ENCODE results near the gene THAP11. TPM values are rescaled to one million over a fixed set of nuclear protein-coding genes. Genes with fewer than 3 reads are reported as not detected.

Gene THAP11
- total RNA-seq (10 to 100 TPM; 20.6 to 41.3 (median 26.9) TPM), polyA plus RNA-seq (10 to 100 TPM in 1 of 2 donors, 1 to 10 TPM in 1; 6.0 to 23.5 TPM)
- long read RNA-seq, donor 1, transcript THAP11-201 (1 exons, 2,114 nt): major isoform, 147 of 148 reads
- long read RNA-seq, donor 1, partial matches to known transcripts: 0 of 148 reads
- long read RNA-seq, donor 1, other reads (novel, unspliced or antisense): 1 of 148 reads
- long read RNA-seq, donor 2, transcript THAP11-201 (1 exons, 2,114 nt): major isoform, 112 of 113 reads
- long read RNA-seq, donor 2, partial matches to known transcripts: 0 of 113 reads
- long read RNA-seq, donor 2, other reads (novel, unspliced or antisense): 1 of 113 reads
- long read RNA-seq, donor 3, transcript THAP11-201 (1 exons, 2,114 nt): major isoform, 42 of 42 reads
- long read RNA-seq, donor 3, partial matches to known transcripts: 0 of 42 reads
- long read RNA-seq, donor 3, other reads (novel, unspliced or antisense): 0 of 42 reads

GRCh38 chr16:67841816-67842508, at the start of gene THAP11:
TSS of gene THAP11 (plus strand) at chr16:67842320. CDS start at chr16:67842555, 235 bp downstream.
- Histone ChIP-seq H3K4me3 (peak within 1 kb of the TSS; percentile 57 to 96 (median 89)), H3K27ac (peak within 1 kb of the TSS; percentile 96 to 100 (median 100)), H3K36me3 (no peaks in the 10 kb centered on the region), H3K9me3 (no peaks in the 10 kb centered on the region), H3K27me3 (no peaks in the 10 kb centered on the region), H3K4me1 (peaks cover 17 to 46% (median 42%) of the 10 kb centered on the region in 9 donors)
- intact Hi-C loops (cut with DNase I): loop anchor here in 5 of 10 donors (2.0 to 10.0 kb wide), 7 partner anchors 31 to 317 kb away; partner anchors contain the start of genes RANBP10 (in 2 of the 5), TSNAXIP1 (in 2 of the 5), CTCF (in 1 of the 5) and EDC4 (in 1 of the 5)
- ATAC-seq (peak; percentile 76 to 90 (median 80)), DNase-seq (peak; percentile 92 to 95)
- 0% methylated on average over 70 to 83 of the region's 83 CpGs for WGBS, 2 donors
- TF ChIP-seq, protein P1, sequence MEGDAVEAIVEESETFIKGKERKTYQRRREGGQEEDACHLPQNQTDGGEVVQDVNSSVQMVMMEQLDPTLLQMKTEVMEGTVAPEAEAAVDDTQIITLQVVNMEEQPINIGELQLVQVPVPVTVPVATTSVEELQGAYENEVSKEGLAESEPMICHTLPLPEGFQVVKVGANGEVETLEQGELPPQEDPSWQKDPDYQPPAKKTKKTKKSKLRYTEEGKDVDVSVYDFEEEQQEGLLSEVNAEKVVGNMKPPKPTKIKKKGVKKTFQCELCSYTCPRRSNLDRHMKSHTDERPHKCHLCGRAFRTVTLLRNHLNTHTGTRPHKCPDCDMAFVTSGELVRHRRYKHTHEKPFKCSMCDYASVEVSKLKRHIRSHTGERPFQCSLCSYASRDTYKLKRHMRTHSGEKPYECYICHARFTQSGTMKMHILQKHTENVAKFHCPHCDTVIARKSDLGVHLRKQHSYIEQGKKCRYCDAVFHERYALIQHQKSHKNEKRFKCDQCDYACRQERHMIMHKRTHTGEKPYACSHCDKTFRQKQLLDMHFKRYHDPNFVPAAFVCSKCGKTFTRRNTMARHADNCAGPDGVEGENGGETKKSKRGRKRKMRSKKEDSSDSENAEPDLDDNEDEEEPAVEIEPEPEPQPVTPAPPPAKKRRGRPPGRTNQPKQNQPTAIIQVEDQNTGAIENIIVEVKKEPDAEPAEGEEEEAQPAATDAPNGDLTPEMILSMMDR (IDR thresholded peaks at IDR 0.05): peak; percentile 76 to 91 (median 85)

- TF ChIP-seq, protein P1 (IDR thresholded peaks at IDR 0.05): no peak
- DNase-seq (no peak), ATAC-seq (no peak)
- no peaks in the 10 kb centered on the region for H3K27me3 ChIP-seq
- H3K9me3 ChIP-seq: no peaks in the 10 kb centered on the region
- no peak overlapping the region for H3K4me3 ChIP-seq
- intact Hi-C loops (cut with DNase I): loop anchor here in 1 of 10 donors (10.0 kb wide), 1 partner anchor 61 kb away; no protein-coding TSS in a partner anchor
- 96 to 98% methylated on average over 5 of the region's 5 CpGs for WGBS, 2 donors
- no peak overlapping the region for H3K27ac ChIP-seq
- peaks cover 3 to 27% (median 13%) of the 10 kb centered on the region in 9 donors for H3K4me1 ChIP-seq
- H3K36me3 ChIP-seq: peaks cover 0 to 52% (median 0%) of the 10 kb centered on the region in 9 donors
These were observed 45.9 kb upstream of the THAP11 start for GRCh38 chr16:67796099-67796718.

DNA sequence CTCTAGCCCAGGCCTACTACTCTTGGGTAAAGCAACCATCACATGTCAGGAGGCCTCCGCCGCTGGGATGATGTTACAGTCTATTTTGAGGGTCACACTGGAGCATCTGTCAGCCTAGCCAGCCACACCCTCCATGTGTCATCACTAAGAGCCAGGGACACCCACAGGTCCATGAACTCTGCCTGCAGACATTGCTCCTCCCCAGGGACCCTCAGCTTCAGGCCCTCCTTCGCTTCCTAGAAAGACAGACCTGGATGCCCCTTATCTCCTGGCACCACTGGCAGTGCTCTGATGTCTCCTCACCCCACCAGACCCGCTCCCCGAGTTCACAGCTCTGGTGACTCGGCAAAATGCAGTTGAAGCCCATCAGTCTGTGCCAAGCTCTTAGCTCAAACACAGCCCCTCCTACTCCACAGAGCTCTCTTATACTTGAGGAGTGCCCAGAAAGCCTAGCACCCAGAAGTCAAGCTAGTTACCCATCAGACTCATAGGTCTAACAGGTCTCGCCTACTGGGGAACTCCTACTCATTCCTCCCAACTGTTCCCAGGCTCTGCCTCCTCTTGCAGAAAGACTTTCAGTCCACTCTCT, 41.7 kb upstream of the THAP11 start:
- Histone ChIP-seq H3K36me3 (peaks cover 0 to 88% (median 4%) of the 10 kb centered on the region in 9 donors), H3K27ac (peak overlapping the region in 4 of 10 donors; percentile 41 to 71 (median 62)), H3K4me1 (peaks cover 9 to 50% (median 28%) of the 10 kb centered on the region in 9 donors), H3K4me3 (no peak overlapping the region), H3K9me3 (no peaks in the 10 kb centered on the region), H3K27me3 (no peaks in the 10 kb centered on the region)
- peak; percentile 76 to 96 (median 82) for ATAC-seq
- TF ChIP-seq, protein P1 (IDR thresholded peaks at IDR 0.05): no peak
- peak in 1 of 2 donors; percentile 66 for DNase-seq
- 62 to 70% methylated on average over 7 of the region's 7 CpGs for WGBS, 2 donors
- intact Hi-C loops (cut with DNase I): loop anchor here in 2 of 10 donors (10.0 kb wide), 1 partner anchor 126 kb away; no protein-coding TSS in a partner anchor

Measured in heart right ventricle (tissue), 16 donors.